B cell (primary cell): ENCODE measurements around the gene FGFR3. TPM values are rescaled to one million over a fixed set of nuclear protein-coding genes. Genes with fewer than 3 reads are reported as not detected.

Experiments
- ATAC-seq: fragments of 200-7000 bp; cut with Tn5 transposase; one replicate; pipeline ENCODE4 v1.10.0; 2021; ENCODE audit warnings: low read depth, mild to moderate bottlenecking, moderate number of reproducible peaks, moderate library complexity
- CTCF ChIA-PET: fragments of 350-600 bp; sonication (Branson Sonifier 250); formaldehyde crosslinking; loops from one replicate; lab custom pipeline; 2021; ENCODE audit warnings: antibody characterized with exemption, inconsistent platforms; lab: Charles Lee
- POLR2A ChIA-PET: fragments of 350-600 bp; sonication (Branson Sonifier 250); formaldehyde crosslinking; loops from one replicate; lab custom pipeline; 2021; ENCODE audit warnings: antibody characterized with exemption; lab: Charles Lee
- DNase-seq: peaks from one replicate; pipeline ENCODE4 v3.0.0; 2013
- H2AFZ ChIP-seq: 2 replicates; pipeline ENCODE4 v1.6.1; 2012; ENCODE audit warnings: mild to moderate bottlenecking, low read depth, low read length; ENCODE audit not compliant: insufficient read depth, poor library complexity, severe bottlenecking
- H3K27ac ChIP-seq, 2 donors: 1 replicate in 1 of 2; 2 replicates in 1 of 2; pipeline ENCODE4 v1.5.1; 2012 to 2013; ENCODE audit warnings: low read length in 2 of 2, mild to moderate bottlenecking in 2 of 2, moderate library complexity in 1 of 2
- H3K27me3 ChIP-seq, 4 experiments: fragments of 200-600 bp in 1 of 4; sonication (generic) in 1 of 4; replicated peaks in 1 of 4; 1 replicate in 2 of 4; 2 replicates in 2 of 4; pipeline versions ENCODE4 v1.6.1 to v1.7.0; 2013 to 2016; ENCODE audit warnings: low read length in 3 of 4, mild to moderate bottlenecking in 2 of 4, mixed read lengths in 1 of 4, moderate library complexity in 1 of 4; ENCODE audit not compliant: insufficient read depth in 4 of 4, control insufficient read depth in 3 of 4; ENCODE audit errors: control extremely low read depth in 1 of 4
- H3K36me3 ChIP-seq, 2 experiments: replicated peaks in 1 of 2; 1 replicate in 1 of 2; 2 replicates in 1 of 2; pipeline versions ENCODE4 v1.6.1 to v1.7.1; 2013; ENCODE audit warnings: low read length in 1 of 2; ENCODE audit not compliant: insufficient read depth in 2 of 2, control insufficient read depth in 1 of 2; ENCODE audit errors: control extremely low read depth in 1 of 2, extremely low read depth in 1 of 2
- H3K4me1 ChIP-seq, 2 donors: fragments of 200-600 bp in 1 of 2; sonication (generic) in 1 of 2; 1 replicate in 1 of 2; 2 replicates in 1 of 2; pipeline versions ENCODE4 v1.5.1 to v1.6.1; 2013 to 2017; ENCODE audit warnings: low read length in 2 of 2; ENCODE audit not compliant: control insufficient read depth in 2 of 2, insufficient read depth in 2 of 2
- H3K4me2 ChIP-seq: replicated peaks from 2 replicates; pipeline ENCODE3; 2012; ENCODE audit warnings: mild to moderate bottlenecking, low read depth, low read length; ENCODE audit not compliant: poor library complexity, severe bottlenecking
- H3K4me3 ChIP-seq, 5 experiments: fragments of 200-600 bp in 1 of 5; sonication (generic) in 1 of 5; 1 replicate in 3 of 5; 2 replicates in 2 of 5; pipeline versions ENCODE4 v1.5.1 to v1.7.0; 2011 to 2016; ENCODE audit warnings: low read length in 4 of 5, mild to moderate bottlenecking in 4 of 5, low read depth in 2 of 5, control low read depth in 1 of 5, moderate library complexity in 1 of 5; ENCODE audit not compliant: insufficient read depth in 1 of 5; ENCODE audit errors: control extremely low read depth in 1 of 5, extremely low read depth in 1 of 5
- H3K79me2 ChIP-seq: fragments of 200-600 bp; sonication (generic); one replicate; pipeline ENCODE4 v1.6.0; 2016; ENCODE audit warnings: low read length; ENCODE audit not compliant: control insufficient read depth, insufficient read depth
- H3K9ac ChIP-seq: fragments of 200-600 bp; sonication (generic); 2 replicates; pipeline ENCODE4 v1.6.1; 2017; ENCODE audit warnings: mild to moderate bottlenecking, low read length, moderate library complexity
- H3K9me3 ChIP-seq, 3 donors: one replicate each; pipeline versions ENCODE4 v1.6.1 to v1.7.1; 2013; ENCODE audit warnings: low read length in 2 of 3; ENCODE audit not compliant: control insufficient read depth in 2 of 3, insufficient read depth in 1 of 3; ENCODE audit errors: control extremely low read depth in 1 of 3
- H4K20me1 ChIP-seq: 2 replicates; pipeline ENCODE4 v1.6.0; 2012; ENCODE audit warnings: mild to moderate bottlenecking, low read length; ENCODE audit not compliant: insufficient read depth, control insufficient read depth, poor library complexity, severe bottlenecking
- H3K27ac Mint-ChIP-seq: one replicate; pipeline ENCODE4 v1.8.0; 2021; ENCODE audit warnings: mixed read lengths
- H3K27me3 Mint-ChIP-seq: one replicate; pipeline ENCODE4 v1.8.0; 2021; ENCODE audit warnings: mixed read lengths
- H3K4me1 Mint-ChIP-seq: one replicate; pipeline ENCODE4 v1.8.0; 2021; ENCODE audit warnings: mixed read lengths
- H3K4me3 Mint-ChIP-seq: one replicate; pipeline ENCODE4 v1.8.0; 2021; ENCODE audit warnings: mixed read lengths
- H3K9me3 Mint-ChIP-seq: one replicate; pipeline ENCODE4 v1.8.0; 2022; ENCODE audit warnings: mixed read lengths; ENCODE audit not compliant: insufficient read depth
- EZH2 ChIP-seq: IDR thresholded peaks from 2 replicates; pipeline ENCODE4 v1.6.1; 2012; ENCODE audit warnings: borderline replicate concordance, low read depth, mild to moderate bottlenecking, moderate library complexity, low read length; ENCODE audit not compliant: insufficient read depth, poor library complexity, severe bottlenecking
- WGBS: methylation state at CpG from one replicate; pipeline ENCODE4 v1.1.5; 2013; ENCODE audit warnings: missing lambda C conversion rate; ENCODE audit not compliant: insufficient coverage; 5-methylcytosine and 5-hydroxymethylcytosine counted together
- intact Hi-C: fragments of 100-400 bp; cut with micrococcal nuclease; formaldehyde crosslinking; loops from one replicate; pipeline ENCODE4 v1.10.0; 2022
- polyA plus RNA-seq: library from polyadenylated mRNA; depleted of rRNA; stranded (reverse); fragments of >200 nt; gene quantifications from 2 replicates; pipeline ENCODE4 v1.2.3, GENCODE V29; 2012
- total RNA-seq, 2 donors: library from RNA; stranded (reverse); fragments of 120-200 nt in 1 of 2; gene quantifications; 1 replicate in 1 of 2; 2 replicates in 1 of 2; pipeline versions ENCODE4 v1.2.3 to v1.2.4, GENCODE V29; 2013 to 2022
- TF ChIP-seq, protein P1 (sequence below): fragments of 200-600 bp; IDR thresholded peaks from one replicate; pipeline ENCODE4 v1.8.0; 2022; ENCODE audit warnings: antibody characterized with exemption, mild to moderate bottlenecking

Gene FGFR3
- total and polyA plus RNA-seq, 2 donors (not counting 1 experiment from before 2014, with no cell fraction given) = not detected

DNA sequence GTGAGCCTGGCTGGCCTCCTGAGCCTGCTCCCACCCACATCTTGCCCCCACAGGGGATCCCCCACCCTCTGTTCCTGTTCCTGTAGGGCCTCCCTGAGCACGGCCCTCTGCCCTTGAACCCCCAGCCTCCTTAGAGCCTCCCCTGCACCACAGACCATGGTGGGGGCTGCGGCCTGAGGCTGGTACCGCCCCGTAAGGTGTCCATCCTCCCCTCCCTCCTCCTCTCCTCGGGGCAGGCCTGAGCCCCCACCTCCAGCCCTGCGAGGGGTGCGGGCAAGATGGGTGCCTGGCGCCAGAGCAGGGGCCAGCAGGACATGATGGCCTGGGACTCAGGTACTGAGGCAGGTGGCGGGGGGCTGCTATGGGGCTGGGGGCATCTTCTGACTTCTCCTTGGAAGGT, 28.4 kb upstream of the FGFR3 start:
- Histone ChIP-seq H3K27me3 (peaks cover 0 to 45% (median 7%) of the 10 kb centered on the region in 4 experiments), H3K4me3 (no peak overlapping the region), H2AFZ (no peak overlapping the region), H4K20me1 (no peaks in the 10 kb centered on the region), H3K4me1 (peaks cover 21 to 24% of the 10 kb centered on the region in 2 donors), H3K79me2 (no peaks in the 10 kb centered on the region), H3K36me3 (no peaks in the 10 kb centered on the region), H3K4me2 (no peak overlapping the region), H3K9ac (no peak overlapping the region), H3K9me3 (no peaks in the 10 kb centered on the region), H3K27ac (no peak overlapping the region)
- ATAC-seq = no peak
- H3K4me1 Mint-ChIP-seq = peaks cover 19% of the 10 kb centered on the region
- POLR2A ChIA-PET = no interaction called here
- 95% methylated on average over 8 of the region's 9 CpGs for WGBS
- CTCF ChIA-PET = no interaction called here
- no peak overlapping the region for H3K27ac Mint-ChIP-seq
- intact Hi-C loops = no loop called here
- DNase-seq = no peak
- peaks cover 14% of the 10 kb centered on the region for H3K27me3 Mint-ChIP-seq
- H3K4me3 Mint-ChIP-seq = no peak overlapping the region
- TF ChIP-seq EZH2 = no peak
- TF ChIP-seq, protein P1, sequence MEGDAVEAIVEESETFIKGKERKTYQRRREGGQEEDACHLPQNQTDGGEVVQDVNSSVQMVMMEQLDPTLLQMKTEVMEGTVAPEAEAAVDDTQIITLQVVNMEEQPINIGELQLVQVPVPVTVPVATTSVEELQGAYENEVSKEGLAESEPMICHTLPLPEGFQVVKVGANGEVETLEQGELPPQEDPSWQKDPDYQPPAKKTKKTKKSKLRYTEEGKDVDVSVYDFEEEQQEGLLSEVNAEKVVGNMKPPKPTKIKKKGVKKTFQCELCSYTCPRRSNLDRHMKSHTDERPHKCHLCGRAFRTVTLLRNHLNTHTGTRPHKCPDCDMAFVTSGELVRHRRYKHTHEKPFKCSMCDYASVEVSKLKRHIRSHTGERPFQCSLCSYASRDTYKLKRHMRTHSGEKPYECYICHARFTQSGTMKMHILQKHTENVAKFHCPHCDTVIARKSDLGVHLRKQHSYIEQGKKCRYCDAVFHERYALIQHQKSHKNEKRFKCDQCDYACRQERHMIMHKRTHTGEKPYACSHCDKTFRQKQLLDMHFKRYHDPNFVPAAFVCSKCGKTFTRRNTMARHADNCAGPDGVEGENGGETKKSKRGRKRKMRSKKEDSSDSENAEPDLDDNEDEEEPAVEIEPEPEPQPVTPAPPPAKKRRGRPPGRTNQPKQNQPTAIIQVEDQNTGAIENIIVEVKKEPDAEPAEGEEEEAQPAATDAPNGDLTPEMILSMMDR = no peak
- H3K9me3 Mint-ChIP-seq = no peaks in the 10 kb centered on the region

DNA sequence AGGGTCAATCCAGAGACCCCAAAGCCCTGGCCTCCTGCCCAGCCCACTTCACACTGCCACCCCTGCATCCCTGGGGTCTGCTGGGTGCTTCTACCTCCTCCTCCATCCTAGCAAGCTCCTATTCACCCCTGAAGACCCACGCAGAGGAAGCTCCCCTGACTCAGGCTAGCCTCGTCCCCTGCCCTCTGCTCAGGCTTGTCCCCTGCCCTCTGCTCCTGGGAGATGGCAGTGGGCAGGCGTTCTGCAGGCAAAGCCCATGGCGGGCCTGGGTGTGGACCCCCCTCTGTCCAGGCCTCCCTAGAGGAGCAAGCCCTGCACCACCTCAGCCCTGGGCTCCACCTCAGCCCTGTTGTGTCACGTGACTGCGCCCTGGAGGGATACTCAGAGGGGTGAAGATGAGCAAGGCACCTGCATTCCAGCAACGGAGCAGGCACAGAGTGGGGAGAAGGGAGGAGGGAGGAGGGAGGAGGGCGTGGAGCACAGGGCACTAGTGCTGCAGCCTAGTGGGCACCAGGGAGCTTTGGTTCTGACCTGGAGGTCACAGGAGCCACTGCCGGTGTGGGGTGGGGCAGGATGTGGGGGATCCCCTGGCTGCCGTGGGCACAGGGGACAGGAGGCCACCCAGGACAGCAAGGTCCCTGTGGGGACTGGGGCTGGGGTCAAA, 27.6 kb upstream of the FGFR3 start:
- Histone ChIP-seq H4K20me1 (no peaks in the 10 kb centered on the region), H2AFZ (no peak overlapping the region), H3K4me1 (peaks cover 21 to 24% of the 10 kb centered on the region in 2 donors), H3K27ac (no peak overlapping the region), H3K36me3 (no peaks in the 10 kb centered on the region), H3K79me2 (no peaks in the 10 kb centered on the region), H3K27me3 (peaks cover 0 to 47% (median 8%) of the 10 kb centered on the region in 4 experiments), H3K4me3 (no peak overlapping the region), H3K9me3 (no peaks in the 10 kb centered on the region), H3K9ac (no peak overlapping the region), H3K4me2 (no peak overlapping the region)
- POLR2A ChIA-PET = no interaction called here
- peaks cover 14% of the 10 kb centered on the region for H3K27me3 Mint-ChIP-seq
- intact Hi-C loops = loop anchor here (2.0 kb wide), 1 partner anchor 27 kb away; the partner anchor contains the start of gene FGFR3
- ATAC-seq = no peak
- H3K4me1 Mint-ChIP-seq = peaks cover 19% of the 10 kb centered on the region
- DNase-seq = no peak
- H3K27ac Mint-ChIP-seq = no peak overlapping the region
- no peaks in the 10 kb centered on the region for H3K9me3 Mint-ChIP-seq
- 84% methylated on average over 9 of the region's 10 CpGs for WGBS
- H3K4me3 Mint-ChIP-seq = peak overlapping the region; percentile 51
- no peak for TF ChIP-seq EZH2
- TF ChIP-seq, protein P1 = no peak
- CTCF ChIA-PET = interaction anchor here (1.6 kb wide), 1 partner anchor 18 kb away, joined by 3 read pairs; no protein-coding TSS in a partner anchor
